Measurements from ENCODE around the gene SEC14L2. TPM values are rescaled to one million over a fixed set of nuclear protein-coding genes. Genes with fewer than 3 reads are reported as not detected.
A peak's percentile ranks its signal among the peaks of the same experiment; 100 is the strongest.

The SEC14L2 gene
- total RNA-seq, 1 experiment from 2014 or later = 8.2 TPM

DNA sequence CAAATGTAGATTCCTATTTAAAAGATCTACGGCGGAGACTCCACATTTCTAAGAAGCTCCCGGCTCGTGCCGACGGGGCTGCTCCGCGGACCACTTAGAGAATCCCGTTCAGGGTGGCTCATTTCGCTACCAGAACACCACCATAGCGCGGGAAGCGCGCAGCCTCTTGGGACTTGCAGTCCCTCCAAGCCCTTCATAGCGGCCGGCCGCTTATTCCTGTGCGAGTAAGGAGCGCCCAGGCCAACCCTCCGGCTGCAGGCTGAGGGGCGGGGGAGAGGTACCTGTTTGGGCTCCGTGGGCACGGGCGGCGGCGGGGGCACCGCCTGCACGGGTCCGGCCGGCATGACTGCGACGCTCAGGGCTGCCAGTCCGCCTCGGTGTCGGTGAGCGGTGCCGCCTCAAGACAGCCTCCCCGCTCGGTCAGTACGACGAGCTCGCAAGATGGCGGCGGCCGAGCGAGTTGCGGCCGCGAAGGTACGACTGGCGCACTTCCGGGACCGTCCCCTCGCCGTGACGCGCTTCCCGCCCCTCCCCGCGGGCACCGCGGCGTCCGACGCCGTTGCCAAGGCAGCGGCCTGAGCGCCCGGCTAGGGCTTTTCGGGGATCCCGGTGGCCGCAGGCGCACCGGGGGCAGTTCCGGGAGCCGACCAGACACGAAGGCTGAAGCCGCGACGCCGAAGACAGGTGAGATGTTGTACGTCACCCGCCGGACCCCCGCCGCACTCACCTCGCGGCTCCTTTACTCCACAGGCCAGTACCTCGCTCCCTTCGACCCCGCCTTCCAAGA, 40.2 kb upstream of the SEC14L2 start, which contains the start of the genes CCDC157 and SF3A1:
Gene CCDC157, plus strand, starts transcription at position 559 of the 787 bp plus-strand sequence. CDS start 8,994 bp downstream, outside the sequence.
Gene SF3A1, minus strand, starts transcription at position 446 of the 787 bp plus-strand sequence. Its CDS starts 102 bp downstream, at position 344.
- TF ChIP-seq, protein P1, sequence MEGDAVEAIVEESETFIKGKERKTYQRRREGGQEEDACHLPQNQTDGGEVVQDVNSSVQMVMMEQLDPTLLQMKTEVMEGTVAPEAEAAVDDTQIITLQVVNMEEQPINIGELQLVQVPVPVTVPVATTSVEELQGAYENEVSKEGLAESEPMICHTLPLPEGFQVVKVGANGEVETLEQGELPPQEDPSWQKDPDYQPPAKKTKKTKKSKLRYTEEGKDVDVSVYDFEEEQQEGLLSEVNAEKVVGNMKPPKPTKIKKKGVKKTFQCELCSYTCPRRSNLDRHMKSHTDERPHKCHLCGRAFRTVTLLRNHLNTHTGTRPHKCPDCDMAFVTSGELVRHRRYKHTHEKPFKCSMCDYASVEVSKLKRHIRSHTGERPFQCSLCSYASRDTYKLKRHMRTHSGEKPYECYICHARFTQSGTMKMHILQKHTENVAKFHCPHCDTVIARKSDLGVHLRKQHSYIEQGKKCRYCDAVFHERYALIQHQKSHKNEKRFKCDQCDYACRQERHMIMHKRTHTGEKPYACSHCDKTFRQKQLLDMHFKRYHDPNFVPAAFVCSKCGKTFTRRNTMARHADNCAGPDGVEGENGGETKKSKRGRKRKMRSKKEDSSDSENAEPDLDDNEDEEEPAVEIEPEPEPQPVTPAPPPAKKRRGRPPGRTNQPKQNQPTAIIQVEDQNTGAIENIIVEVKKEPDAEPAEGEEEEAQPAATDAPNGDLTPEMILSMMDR (conservative IDR thresholded peaks at IDR 0.05) = no peak
- no peak within 1 kb of the TSS for H2BK12ac ChIP-seq (ENCODE audit: insufficient read length, low read depth, low read length)
- Mint-ChIP-seq H3K4me3 (peak within 1 kb of the TSS; percentile 96 to 99), H3K27me3 (ENCODE audit: low read depth) (no peaks in the 10 kb centered on the region), H3K9me3 (no peaks in the 10 kb centered on the region), H3K27ac (peak within 1 kb of the TSS; percentile 83 to 98 (median 97)), H3K4me1 (peaks cover 14 to 18% of the 10 kb centered on the region in 2 experiments), H3K36me3 (ENCODE audit: insufficient read depth in 1 of 3, low read depth in 3 of 3) (peaks cover 12 to 26% (median 25%) of the 10 kb centered on the region in 3 experiments)
- no peak within 1 kb of the TSS for H4K91ac ChIP-seq (ENCODE audit: insufficient read length, low read depth, low read length)
- H2AFZ ChIP-seq (ENCODE audit: low read length) = no peak within 1 kb of the TSS
- H3K4me2 ChIP-seq (ENCODE audit: insufficient read depth, insufficient read length, low read length) = peak within 1 kb of the TSS; percentile 75
- H2BK15ac ChIP-seq (ENCODE audit: low read depth, low read length) = no peak within 1 kb of the TSS
- no peak within 1 kb of the TSS for H3T11ph ChIP-seq (ENCODE audit: low read length)
- H3K79me1 ChIP-seq (ENCODE audit: insufficient read depth, low read depth, low read length, poor library complexity, severe bottlenecking) = peaks cover 10% of the 10 kb centered on the region
- no peak within 1 kb of the TSS for H2BK20ac ChIP-seq (ENCODE audit: low read depth, low read length, poor library complexity, severe bottlenecking)
- no peak within 1 kb of the TSS for H2AK5ac ChIP-seq (ENCODE audit: insufficient read length, low read length)
- no peak within 1 kb of the TSS for H3K27ac ChIP-seq (ENCODE audit: insufficient read length, low read depth, low read length)
- H3K4ac ChIP-seq (ENCODE audit: low read depth, low read length) = no peak within 1 kb of the TSS
- H4K20me1 ChIP-seq (ENCODE audit: control insufficient read depth, insufficient read depth, insufficient read length) = no peaks in the 10 kb centered on the region
- no peak within 1 kb of the TSS for H3K23ac ChIP-seq (ENCODE audit: insufficient read length, low read depth, low read length)
- H2BK120ac ChIP-seq (ENCODE audit: low read depth, low read length, poor library complexity, severe bottlenecking) = no peak within 1 kb of the TSS
- H4K8ac ChIP-seq (replicated peaks; ENCODE audit: insufficient read length, low read depth, low read length) = no peak within 1 kb of the TSS
- H3K9ac ChIP-seq (ENCODE audit: extremely low read depth, insufficient read length, low read length) = peak within 1 kb of the TSS; percentile 77
- H3K79me2 ChIP-seq (ENCODE audit: insufficient read depth, low read length) = peaks cover 18% of the 10 kb centered on the region
- no peak within 1 kb of the TSS for H3K56ac ChIP-seq (ENCODE audit: insufficient read length, low read depth, low read length)
- H3K23me2 ChIP-seq (ENCODE audit: insufficient read length, low read depth, low read length, poor library complexity, severe bottlenecking) = peaks cover 3% of the 10 kb centered on the region
- H2BK5ac ChIP-seq (ENCODE audit: insufficient read length, low read length) = no peak within 1 kb of the TSS
- H3K18ac ChIP-seq (ENCODE audit: insufficient read length, low read depth, low read length) = peak within 1 kb of the TSS; percentile 98
- WGBS (ENCODE audit: extremely low coverage, insufficient read length, low lambda C conversion rate) = no CpG with 5 or more reads among the region's 91 CpGs
- no peaks in the 10 kb centered on the region; the same call in 1 of the 2 replicates for H3K4me1 ChIP-seq (ENCODE audit: insufficient read depth, low read length)
- H3K27me3 ChIP-seq (ENCODE audit: insufficient read depth, low read length) = no peaks in the 10 kb centered on the region
- DNase-seq = peak; percentile 93
- peak within 1 kb of the TSS; percentile 98 for H3K14ac ChIP-seq (ENCODE audit: insufficient read depth, low read length)
- H4K5ac ChIP-seq (ENCODE audit: insufficient read length, low read depth, low read length) = no peak within 1 kb of the TSS
- H3K9me3 ChIP-seq (ENCODE audit: control insufficient read depth, low read depth, low read length) = no peaks in the 10 kb centered on the region
